GM23248 (cell line): ENCODE results near the gene VN1R4. TPM values are rescaled to one million over a fixed set of nuclear protein-coding genes. Genes with fewer than 3 reads are reported as not detected.
"Not testable (repeated sequence)": the region's sequence is repeated elsewhere in the genome, so short reads cannot be mapped to it uniquely, and the experiment has no call there.

Experiments
- DNase-seq: peaks from one replicate; pipeline ENCODE4 v3.0.0-alpha.2; 2015
- H2AFZ ChIP-seq: fragments of 200-600 bp; sonication (generic); 2 replicates; pipeline ENCODE4 v1.6.1; 2016; ENCODE audit warnings: antibody characterized with exemption
- H3F3A ChIP-seq: fragments of 200-600 bp; sonication (generic); 2 replicates; pipeline ENCODE4 v1.6.1; 2016; ENCODE audit warnings: mild to moderate bottlenecking, antibody characterized with exemption, mixed run types; ENCODE audit not compliant: insufficient read depth
- H3K27ac ChIP-seq: fragments of 200-600 bp; sonication (generic); 2 replicates; pipeline ENCODE4 v1.5.1; 2016; ENCODE audit warnings: mild to moderate bottlenecking
- H3K27me3 ChIP-seq: fragments of 200-600 bp; sonication (generic); replicated peaks from 2 replicates; pipeline ENCODE4 v1.6.1; 2016; ENCODE audit warnings: mild to moderate bottlenecking; ENCODE audit not compliant: insufficient read depth
- H3K36me3 ChIP-seq: fragments of 200-600 bp; sonication (generic); 2 replicates; pipeline ENCODE4 v1.6.1; 2016; ENCODE audit warnings: low read depth, mild to moderate bottlenecking
- H3K4me1 ChIP-seq: fragments of 200-600 bp; sonication (generic); 2 replicates; pipeline ENCODE4 v1.6.1; 2016; ENCODE audit warnings: mild to moderate bottlenecking; ENCODE audit not compliant: insufficient read depth
- H3K4me2 ChIP-seq: fragments of 200-600 bp; sonication (generic); one replicate; pipeline ENCODE4 v1.6.1; 2016; ENCODE audit warnings: mild to moderate bottlenecking; ENCODE audit not compliant: unreplicated experiment
- H3K4me3 ChIP-seq: fragments of 200-600 bp; sonication (generic); 2 replicates; pipeline ENCODE4 v1.5.1; 2016; ENCODE audit warnings: mild to moderate bottlenecking
- H3K79me2 ChIP-seq: fragments of 200-600 bp; sonication (generic); 2 replicates; pipeline ENCODE4 v1.6.1; 2016; ENCODE audit warnings: mild to moderate bottlenecking; ENCODE audit not compliant: insufficient read depth
- H3K9ac ChIP-seq: fragments of 200-600 bp; sonication (generic); 2 replicates; pipeline ENCODE4 v1.6.1; 2016; ENCODE audit warnings: mild to moderate bottlenecking
- H3K9me2 ChIP-seq: fragments of 200-600 bp; sonication (generic); 2 replicates; pipeline ENCODE4 v1.6.1; 2016; ENCODE audit warnings: mixed run types, mild to moderate bottlenecking, moderate library complexity; ENCODE audit not compliant: insufficient read depth
- H3K9me3 ChIP-seq: fragments of 200-600 bp; sonication (generic); one replicate; pipeline ENCODE4 v1.6.1; 2017; ENCODE audit warnings: low read depth
- H4K20me1 ChIP-seq: fragments of 200-600 bp; sonication (generic); 2 replicates; pipeline ENCODE4 v1.6.0; 2016; ENCODE audit not compliant: insufficient read depth
- EZH2 ChIP-seq: fragments of 200-600 bp; sonication (generic); IDR thresholded peaks from 2 replicates; pipeline ENCODE4 v1.6.1; 2018; ENCODE audit warnings: antibody characterized with exemption, mild to moderate bottlenecking; ENCODE audit not compliant: insufficient read depth, poor library complexity, severe bottlenecking
- EZH2phosphoT487 ChIP-seq: fragments of 200-600 bp; sonication (generic); IDR thresholded peaks from 2 replicates; pipeline ENCODE4 v1.6.1; 2018; ENCODE audit warnings: antibody characterized with exemption, moderate library complexity, mild to moderate bottlenecking, low read depth; ENCODE audit not compliant: insufficient read depth
- WGBS, 2 experiments: methylation state at CpG; one replicate each; pipeline ENCODE4 v1.1.6; 2015 to 2017; ENCODE audit warnings: low lambda C conversion rate in 2 of 2, low coverage in 1 of 2; ENCODE audit errors: missing lambda C conversion rate in 2 of 2; 5-methylcytosine and 5-hydroxymethylcytosine counted together
- in situ Hi-C: fragments of 300-500 bp; cut with MboI; formaldehyde crosslinking; loops from 2 replicates; pipeline ENCODE4 v1.15.0; 2020
- polyA plus RNA-seq: library from polyadenylated mRNA; unstranded; fragments of >200 nt; fragmentation: Nextera tagmentation; extraction: Ambion mirVana; gene quantifications from 2 replicates; pipeline ENCODE4 v1.2.1, GENCODE V29; 2016
- total RNA-seq: library from RNA; depleted of rRNA; stranded (reverse); fragments of >200 nt; shearing (Covaris generic); gene quantifications from 2 replicates; pipeline ENCODE4 v1.2.3, GENCODE V29; 2014

The VN1R4 gene
- total and polyA plus RNA-seq, 2 experiments from 2014 or later, result not detected

- Histone ChIP-seq H3K79me2 (no peaks in the 10 kb centered on the region), H3K27me3 (no peaks in the 10 kb centered on the region), H4K20me1 (no peaks in the 10 kb centered on the region), H2AFZ (no peak overlapping the region), H3K4me3 (no peak overlapping the region), H3K9ac (no peak overlapping the region), H3K4me2 (no peak overlapping the region), H3K4me1 (no peaks in the 10 kb centered on the region), H3K36me3 (no peaks in the 10 kb centered on the region), H3K27ac (no peak overlapping the region), H3F3A (no peaks in the 10 kb centered on the region), H3K9me2 (no peaks in the 10 kb centered on the region), H3K9me3 (no peaks in the 10 kb centered on the region)
- in situ Hi-C loops, result no loop called here
- no peak for DNase-seq
- 86 to 87% methylated on average over 2 of the region's 2 CpGs for WGBS, 2 experiments
- TF ChIP-seq EZH2phosphoT487 (no peak), EZH2 (no peak)
These were observed 8.0 kb upstream of the VN1R4 start for GRCh38 chr19:53275480-53275879.

- no peak overlapping the region for H3K4me3 ChIP-seq
- H3K4me1 ChIP-seq, result no peaks in the 10 kb centered on the region
- H3K27me3 ChIP-seq, result no peaks in the 10 kb centered on the region
- H3K9ac ChIP-seq, result no peak overlapping the region
- H4K20me1 ChIP-seq, result no peaks in the 10 kb centered on the region
- no peak overlapping the region for H3K27ac ChIP-seq
- WGBS, 2 experiments, result 28 to 35% methylated on average over 7 of the region's 9 CpGs
- no peaks in the 10 kb centered on the region for H3K36me3 ChIP-seq
- no peaks in the 10 kb centered on the region for H3K9me3 ChIP-seq
- no peaks in the 10 kb centered on the region for H3F3A ChIP-seq
- DNase-seq, result no peak
- no peak for TF ChIP-seq EZH2phosphoT487
- no peak for TF ChIP-seq EZH2
- no peaks in the 10 kb centered on the region for H3K9me2 ChIP-seq
- no peak overlapping the region for H3K4me2 ChIP-seq
- H2AFZ ChIP-seq, result no peak overlapping the region
- in situ Hi-C loops, result no loop called here
- no peaks in the 10 kb centered on the region for H3K79me2 ChIP-seq
These were observed 4.5 kb upstream of the VN1R4 start for GRCh38 chr19:53272044-53272443.

DNA sequence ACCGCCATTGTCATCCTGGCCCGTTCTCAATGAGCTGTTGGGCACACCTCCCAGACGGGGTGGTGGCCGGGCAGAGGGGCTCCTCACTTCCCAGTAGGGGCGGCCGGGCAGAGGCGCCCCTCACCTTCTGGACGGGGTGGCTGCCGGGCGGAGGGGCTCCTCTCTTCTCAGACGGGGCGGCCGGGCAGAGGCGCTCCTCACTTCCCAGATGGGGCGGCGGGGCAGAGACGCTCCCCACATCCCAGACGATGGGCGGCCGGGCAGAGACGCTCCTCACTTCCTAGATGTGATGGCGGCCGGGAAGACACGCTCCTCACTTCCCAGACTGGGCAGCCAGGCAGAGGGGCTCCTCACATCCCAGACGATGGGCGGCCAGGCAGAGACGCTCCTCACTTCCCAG, 2.3 kb upstream of the VN1R4 start:
- H3K79me2 ChIP-seq, H3K4me2 ChIP-seq, H2AFZ ChIP-seq, H3K36me3 ChIP-seq, H3K4me1 ChIP-seq, H3F3A ChIP-seq, H3K4me3 ChIP-seq, H3K27ac ChIP-seq, H3K9me3 ChIP-seq, DNase-seq, H3K9ac ChIP-seq, H3K27me3 ChIP-seq, H3K9me2 ChIP-seq, H4K20me1 ChIP-seq, in situ Hi-C loops: not testable (repeated sequence)
- WGBS, 2 experiments, result 65 to 76% methylated on average over 8 to 24 of the region's 27 CpGs

DNA sequence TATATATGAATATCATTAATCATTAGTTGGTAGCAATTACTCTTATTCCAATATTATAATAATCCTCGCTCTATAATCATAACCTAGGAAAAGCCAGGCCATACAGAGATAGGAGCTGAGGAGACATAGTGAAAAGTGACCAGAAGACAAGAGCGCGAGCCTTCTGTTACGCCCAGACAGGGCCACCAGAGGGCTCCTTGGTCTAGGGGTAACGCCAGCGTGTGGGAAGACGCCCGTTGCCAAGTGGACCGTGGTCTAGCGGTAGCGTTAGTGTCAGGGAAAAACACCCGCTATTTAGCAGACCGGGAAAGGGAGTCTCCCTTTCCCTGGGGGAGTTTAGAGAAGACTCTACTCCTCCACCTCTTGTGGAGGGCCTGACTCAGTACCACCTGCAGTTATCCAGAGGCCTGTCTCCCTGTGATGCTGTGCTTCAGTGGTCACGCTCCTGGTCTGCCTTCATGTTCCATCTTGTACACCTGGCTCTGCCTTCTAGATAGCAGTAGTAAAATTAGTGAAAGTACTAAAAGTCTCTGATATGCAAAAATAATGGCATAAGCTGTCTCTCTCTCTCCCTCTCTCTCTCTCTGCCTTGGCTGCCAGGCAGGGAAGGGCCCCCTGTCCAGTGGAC, 9.7 kb downstream of the VN1R4 start, which contains the start of gene VN1R2:
TSS of gene VN1R2 (plus strand) at position 578 of the 628 bp plus-strand sequence. CDS start 84 bp downstream, outside the sequence.
- H3K9me2 ChIP-seq, H4K20me1 ChIP-seq, H3K27ac ChIP-seq, DNase-seq, in situ Hi-C loops, H3K9me3 ChIP-seq, H2AFZ ChIP-seq, H3K4me2 ChIP-seq, H3F3A ChIP-seq, H3K4me1 ChIP-seq, H3K27me3 ChIP-seq, H3K9ac ChIP-seq, H3K4me3 ChIP-seq, H3K36me3 ChIP-seq: not testable (repeated sequence)
- peaks cover 15% of the 10 kb centered on the region; the same call in 1 of the 2 replicates for H3K79me2 ChIP-seq
- WGBS, 2 experiments, result 56 to 60% methylated on average over 14 of the region's 14 CpGs
